ENCODE results near the gene WWTR1.

WWTR1 gene

DNA sequence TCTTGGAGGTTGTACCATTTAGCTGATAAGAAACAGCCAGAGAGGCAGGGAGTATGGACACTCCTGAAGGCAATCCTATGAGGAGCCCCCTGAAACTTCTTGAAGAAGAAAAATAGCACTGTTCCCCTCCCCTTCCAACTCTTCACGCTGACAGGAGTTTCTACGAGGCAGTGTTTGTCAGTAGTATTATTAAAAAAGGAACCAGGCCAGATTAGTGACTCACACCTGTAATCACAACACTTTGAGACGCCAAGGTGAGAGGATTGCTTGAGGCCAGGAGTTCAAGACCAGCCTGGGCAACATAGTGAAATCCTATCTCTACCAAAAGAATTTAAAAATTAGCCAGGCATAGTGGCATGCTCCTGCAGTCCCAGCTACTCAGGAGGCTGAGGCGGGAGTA lies 38.7 kb downstream of the WWTR1 start:
- no peaks in the 10 kb centered on the region for H3K27me3 ChIP-seq (ENCODE audit: insufficient read depth, low read length)
- no peak overlapping the region for H2AFZ ChIP-seq (ENCODE audit: low read length)
- H3F3A ChIP-seq (ENCODE audit: insufficient read depth, low read length) = no peaks in the 10 kb centered on the region
- H3K79me2 ChIP-seq (ENCODE audit: insufficient read depth, low read length) = no peaks in the 10 kb centered on the region
- H4K20me1 ChIP-seq (ENCODE audit: insufficient read depth, low read length) = no peaks in the 10 kb centered on the region
- no peaks in the 10 kb centered on the region for H3K9me2 ChIP-seq (ENCODE audit: low read depth, low read length)
- TF ChIP-seq EZH2 (IDR thresholded peaks at IDR 0.05; ENCODE audit: borderline replicate concordance, low read length) = no peak
- TF ChIP-seq, protein P1, sequence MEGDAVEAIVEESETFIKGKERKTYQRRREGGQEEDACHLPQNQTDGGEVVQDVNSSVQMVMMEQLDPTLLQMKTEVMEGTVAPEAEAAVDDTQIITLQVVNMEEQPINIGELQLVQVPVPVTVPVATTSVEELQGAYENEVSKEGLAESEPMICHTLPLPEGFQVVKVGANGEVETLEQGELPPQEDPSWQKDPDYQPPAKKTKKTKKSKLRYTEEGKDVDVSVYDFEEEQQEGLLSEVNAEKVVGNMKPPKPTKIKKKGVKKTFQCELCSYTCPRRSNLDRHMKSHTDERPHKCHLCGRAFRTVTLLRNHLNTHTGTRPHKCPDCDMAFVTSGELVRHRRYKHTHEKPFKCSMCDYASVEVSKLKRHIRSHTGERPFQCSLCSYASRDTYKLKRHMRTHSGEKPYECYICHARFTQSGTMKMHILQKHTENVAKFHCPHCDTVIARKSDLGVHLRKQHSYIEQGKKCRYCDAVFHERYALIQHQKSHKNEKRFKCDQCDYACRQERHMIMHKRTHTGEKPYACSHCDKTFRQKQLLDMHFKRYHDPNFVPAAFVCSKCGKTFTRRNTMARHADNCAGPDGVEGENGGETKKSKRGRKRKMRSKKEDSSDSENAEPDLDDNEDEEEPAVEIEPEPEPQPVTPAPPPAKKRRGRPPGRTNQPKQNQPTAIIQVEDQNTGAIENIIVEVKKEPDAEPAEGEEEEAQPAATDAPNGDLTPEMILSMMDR (IDR thresholded peaks at IDR 0.05; ENCODE audit: low read length) = no peak
- no peak overlapping the region for H3K27ac ChIP-seq (ENCODE audit: low read depth, low read length, poor library complexity, severe bottlenecking)
- H3K36me3 ChIP-seq (ENCODE audit: insufficient read depth, low read length) = no peaks in the 10 kb centered on the region
- no peak overlapping the region for H3K9ac ChIP-seq (ENCODE audit: low read length)
- H3K4me2 ChIP-seq (ENCODE audit: low read length) = no peak overlapping the region
- no peak overlapping the region for H3K4me3 ChIP-seq (ENCODE audit: low read depth, low read length, poor library complexity, severe bottlenecking)
- no peaks in the 10 kb centered on the region for H3K9me3 ChIP-seq (ENCODE audit: low read length)
- H3K4me1 ChIP-seq (ENCODE audit: insufficient read depth, low read length, severe bottlenecking) = no peaks in the 10 kb centered on the region

DNA sequence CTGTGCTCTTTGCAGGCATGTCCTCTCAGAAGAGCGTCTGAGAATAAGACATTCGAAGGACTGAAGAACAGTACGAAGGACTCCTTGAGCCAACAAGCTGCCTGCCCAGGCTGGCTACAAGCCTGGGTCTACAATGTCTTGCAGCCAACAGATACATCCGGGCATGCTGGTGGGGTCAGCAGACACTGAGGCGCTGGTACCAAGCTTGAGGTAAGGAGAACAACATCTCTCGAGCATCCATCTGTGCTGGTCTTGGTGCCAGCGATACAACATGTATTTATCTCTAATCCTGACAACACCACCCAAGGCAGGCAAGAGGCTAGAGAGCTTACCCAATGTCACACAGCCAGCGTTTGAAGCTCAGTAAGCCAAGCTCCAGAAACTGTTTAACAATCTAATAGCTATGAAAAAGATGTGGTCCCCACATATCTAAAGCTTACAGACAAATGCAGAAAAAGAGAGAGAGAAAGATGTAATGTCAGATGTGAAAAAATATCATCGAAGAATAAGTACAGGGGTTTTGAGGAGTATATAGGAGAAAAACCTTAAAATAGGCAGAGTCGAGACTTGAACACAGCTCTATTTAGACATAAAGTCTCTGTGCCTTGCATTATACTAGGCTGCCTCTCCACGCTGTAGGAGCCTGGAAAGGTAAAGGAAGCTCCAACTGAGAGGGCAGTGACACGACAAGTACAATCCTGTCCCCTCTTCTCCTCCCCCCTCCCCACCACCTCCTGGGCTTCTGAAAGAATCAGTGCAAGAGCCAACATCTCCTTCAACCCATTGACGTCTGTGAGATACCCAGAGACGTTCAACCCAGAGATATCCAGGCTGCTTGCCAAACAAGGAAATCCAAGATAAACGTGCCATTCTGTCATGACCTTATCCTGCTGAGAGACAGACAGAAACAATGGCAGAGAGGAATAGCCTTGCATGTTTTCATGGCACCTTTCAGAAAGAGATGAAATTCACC lies 39.4 kb downstream of the WWTR1 start:
- H3K9me3 ChIP-seq (ENCODE audit: low read length) = no peaks in the 10 kb centered on the region
- no peaks in the 10 kb centered on the region for H3K9me2 ChIP-seq (ENCODE audit: low read depth, low read length)
- no peak for TF ChIP-seq EZH2 (IDR thresholded peaks at IDR 0.05; ENCODE audit: borderline replicate concordance, low read length)
- TF ChIP-seq, protein P1 (IDR thresholded peaks at IDR 0.05; ENCODE audit: low read length) = no peak
- no peak overlapping the region for H3K4me2 ChIP-seq (ENCODE audit: low read length)
- no peak overlapping the region for H3K4me3 ChIP-seq (ENCODE audit: low read depth, low read length, poor library complexity, severe bottlenecking)
- no peaks in the 10 kb centered on the region for H3K79me2 ChIP-seq (ENCODE audit: insufficient read depth, low read length)
- no peak overlapping the region for H3K9ac ChIP-seq (ENCODE audit: low read length)
- H3K4me1 ChIP-seq (ENCODE audit: insufficient read depth, low read length, severe bottlenecking) = no peaks in the 10 kb centered on the region
- H3K27ac ChIP-seq (ENCODE audit: low read depth, low read length, poor library complexity, severe bottlenecking) = no peak overlapping the region
- H3F3A ChIP-seq (ENCODE audit: insufficient read depth, low read length) = no peaks in the 10 kb centered on the region
- no peaks in the 10 kb centered on the region for H3K36me3 ChIP-seq (ENCODE audit: insufficient read depth, low read length)
- no peak overlapping the region for H2AFZ ChIP-seq (ENCODE audit: low read length)
- H3K27me3 ChIP-seq (ENCODE audit: insufficient read depth, low read length) = no peaks in the 10 kb centered on the region
- H4K20me1 ChIP-seq (ENCODE audit: insufficient read depth, low read length) = no peaks in the 10 kb centered on the region

DNA sequence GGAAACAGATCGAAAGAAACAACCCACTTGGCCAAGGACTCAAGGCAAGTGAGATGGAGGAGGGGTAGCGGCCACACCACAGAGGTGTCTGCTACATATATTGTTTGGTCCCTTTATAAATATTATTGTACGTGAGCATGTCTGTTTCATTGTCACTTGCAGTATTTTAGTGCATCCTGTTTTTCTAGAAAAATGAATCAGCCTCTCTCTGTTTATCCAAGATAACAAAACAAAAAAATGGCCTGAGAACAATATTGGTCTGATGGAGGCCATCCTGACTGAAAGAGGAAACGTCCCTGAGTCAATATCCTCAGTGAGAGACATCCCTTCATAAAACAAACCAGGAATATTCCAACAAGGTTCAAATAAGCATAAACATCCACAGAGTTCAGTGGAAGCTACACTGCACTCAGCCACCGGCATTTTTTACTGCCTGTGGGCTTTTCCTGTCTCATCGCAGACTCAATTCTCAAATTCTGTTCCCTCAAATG lies 42.0 kb downstream of the WWTR1 start:
- Histone ChIP-seq H3K27ac (ENCODE audit: low read depth, low read length, poor library complexity, severe bottlenecking) (no peak overlapping the region), H3K27me3 (ENCODE audit: insufficient read depth, low read length) (no peaks in the 10 kb centered on the region), H3K36me3 (ENCODE audit: insufficient read depth, low read length) (no peaks in the 10 kb centered on the region), H2AFZ (ENCODE audit: low read length) (no peak overlapping the region), H4K20me1 (ENCODE audit: insufficient read depth, low read length) (no peaks in the 10 kb centered on the region), H3K4me2 (ENCODE audit: low read length) (no peak overlapping the region), H3F3A (ENCODE audit: insufficient read depth, low read length) (no peaks in the 10 kb centered on the region), H3K4me3 (ENCODE audit: low read depth, low read length, poor library complexity, severe bottlenecking) (no peak overlapping the region), H3K9me3 (ENCODE audit: low read length) (no peaks in the 10 kb centered on the region), H3K9me2 (ENCODE audit: low read depth, low read length) (no peaks in the 10 kb centered on the region), H3K4me1 (ENCODE audit: insufficient read depth, low read length, severe bottlenecking) (no peaks in the 10 kb centered on the region), H3K9ac (ENCODE audit: low read length) (no peak overlapping the region), H3K79me2 (ENCODE audit: insufficient read depth, low read length) (no peaks in the 10 kb centered on the region)
- TF ChIP-seq, protein P1 (IDR thresholded peaks at IDR 0.05; ENCODE audit: low read length) = no peak
- no peak for TF ChIP-seq EZH2 (IDR thresholded peaks at IDR 0.05; ENCODE audit: borderline replicate concordance, low read length)

Measured in OCI-LY1 (cell line).